ENCODE measurements around the gene OCA2.

GRCh38 chr15:27730868-27731267 lies 368.2 kb downstream of the OCA2 start:
- no peak for TF ChIP-seq RAD21 (conservative IDR thresholded peaks at IDR 0.05)
- TF ChIP-seq EZH2 (IDR thresholded peaks at IDR 0.05; ENCODE audit: borderline replicate concordance, insufficient read depth, low read length, poor library complexity, severe bottlenecking) = no peak
- no peak for TF ChIP-seq SMC3 (conservative IDR thresholded peaks at IDR 0.05; ENCODE audit: poor library complexity)
- TF ChIP-seq, protein P1, sequence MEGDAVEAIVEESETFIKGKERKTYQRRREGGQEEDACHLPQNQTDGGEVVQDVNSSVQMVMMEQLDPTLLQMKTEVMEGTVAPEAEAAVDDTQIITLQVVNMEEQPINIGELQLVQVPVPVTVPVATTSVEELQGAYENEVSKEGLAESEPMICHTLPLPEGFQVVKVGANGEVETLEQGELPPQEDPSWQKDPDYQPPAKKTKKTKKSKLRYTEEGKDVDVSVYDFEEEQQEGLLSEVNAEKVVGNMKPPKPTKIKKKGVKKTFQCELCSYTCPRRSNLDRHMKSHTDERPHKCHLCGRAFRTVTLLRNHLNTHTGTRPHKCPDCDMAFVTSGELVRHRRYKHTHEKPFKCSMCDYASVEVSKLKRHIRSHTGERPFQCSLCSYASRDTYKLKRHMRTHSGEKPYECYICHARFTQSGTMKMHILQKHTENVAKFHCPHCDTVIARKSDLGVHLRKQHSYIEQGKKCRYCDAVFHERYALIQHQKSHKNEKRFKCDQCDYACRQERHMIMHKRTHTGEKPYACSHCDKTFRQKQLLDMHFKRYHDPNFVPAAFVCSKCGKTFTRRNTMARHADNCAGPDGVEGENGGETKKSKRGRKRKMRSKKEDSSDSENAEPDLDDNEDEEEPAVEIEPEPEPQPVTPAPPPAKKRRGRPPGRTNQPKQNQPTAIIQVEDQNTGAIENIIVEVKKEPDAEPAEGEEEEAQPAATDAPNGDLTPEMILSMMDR (IDR thresholded peaks at IDR 0.05; ENCODE audit: poor library complexity, severe bottlenecking) = no peak
- TF ChIP-seq POLR2AphosphoS5 (IDR thresholded peaks at IDR 0.05) = no peak
- no peak for TF ChIP-seq MXI1 (conservative IDR thresholded peaks at IDR 0.05; ENCODE audit: poor library complexity, severe bottlenecking)
- TF ChIP-seq EP300 (conservative IDR thresholded peaks at IDR 0.05; ENCODE audit: poor library complexity, severe bottlenecking) = no peak

All from neural cell (in vitro differentiated cells).